Measurements from ENCODE around the gene NEMP1. TPM values are rescaled to one million over a fixed set of nuclear protein-coding genes. Genes with fewer than 3 reads are reported as not detected.
"Not testable (repeated sequence)": the region's sequence is repeated elsewhere in the genome, so short reads cannot be mapped to it uniquely, and the experiment has no call there.

The NEMP1 gene
- total RNA-seq, 1 donor from 2014 or later = 6.1 TPM

- H3K36me3 ChIP-seq (ENCODE audit: control insufficient read depth, insufficient read depth, low read length) = no peaks in the 10 kb centered on the region
- H3K4me3 ChIP-seq (ENCODE audit: low read depth, low read length) = no peak overlapping the region
- DNase-seq (ENCODE audit: low read depth) = no peak
- peaks cover 11% of the 10 kb centered on the region for H3K27me3 ChIP-seq (ENCODE audit: control insufficient read depth, insufficient read depth, low read length)
- TF ChIP-seq CTCF (IDR thresholded peaks at IDR 0.05; ENCODE audit: insufficient read depth, low read length, poor library complexity, severe bottlenecking) = no peak
These were observed 58.4 kb downstream of the NEMP1 start for GRCh38 chr12:57019983-57020719.

GRCh38 chr12:57018906-57019305 lies 59.7 kb downstream of the NEMP1 start:
- Histone ChIP-seq H3K36me3 (ENCODE audit: control insufficient read depth, insufficient read depth, low read length) (no peaks in the 10 kb centered on the region), H3K27me3 (ENCODE audit: control insufficient read depth, insufficient read depth, low read length) (peaks cover 17% of the 10 kb centered on the region)
- TF ChIP-seq CTCF (IDR thresholded peaks at IDR 0.05; ENCODE audit: insufficient read depth, low read length, poor library complexity, severe bottlenecking) = no peak

GRCh38 chr12:57018353-57018752 lies 60.2 kb downstream of the NEMP1 start:
- H3K36me3 ChIP-seq (ENCODE audit: control insufficient read depth, insufficient read depth, low read length); H3K4me3 ChIP-seq (ENCODE audit: low read depth, low read length); DNase-seq (ENCODE audit: low read depth): not testable (repeated sequence)
- H3K27me3 ChIP-seq (ENCODE audit: control insufficient read depth, insufficient read depth, low read length) = peaks cover 20% of the 10 kb centered on the region

More at GRCh38 chr12:57018906-57019305, 59.7 kb downstream of the NEMP1 start:
- no peak overlapping the region for H3K4me3 ChIP-seq (ENCODE audit: low read depth, low read length)
- no peak for DNase-seq (ENCODE audit: low read depth)

- no peak within 1 kb of the TSS for H3K4me3 ChIP-seq (ENCODE audit: low read depth, low read length)
- H3K36me3 ChIP-seq (ENCODE audit: control insufficient read depth, insufficient read depth, low read length) = no peaks in the 10 kb centered on the region
- peaks cover 28% of the 10 kb centered on the region for H3K27me3 ChIP-seq (ENCODE audit: control insufficient read depth, insufficient read depth, low read length)
- no peak for TF ChIP-seq CTCF (IDR thresholded peaks at IDR 0.05; ENCODE audit: insufficient read depth, low read length, poor library complexity, severe bottlenecking)
- DNase-seq (ENCODE audit: low read depth) = no peak
These were observed 62.2 kb downstream of the NEMP1 start, which contains the start of gene TAC3 for GRCh38 chr12:57016348-57016747. TSS of gene TAC3 (minus strand) at chr12:57016529. CDS start at chr12:57015797, 732 bp downstream.

- Histone ChIP-seq H3K4me3 (ENCODE audit: low read depth, low read length) (no peak overlapping the region), H3K27me3 (ENCODE audit: control insufficient read depth, insufficient read depth, low read length) (peaks cover 26% of the 10 kb centered on the region), H3K36me3 (ENCODE audit: control insufficient read depth, insufficient read depth, low read length) (no peaks in the 10 kb centered on the region)
- no peak for DNase-seq (ENCODE audit: low read depth)
- no peak for TF ChIP-seq CTCF (IDR thresholded peaks at IDR 0.05; ENCODE audit: insufficient read depth, low read length, poor library complexity, severe bottlenecking)
These were observed 65.8 kb downstream of the NEMP1 start for GRCh38 chr12:57012600-57013465.
